Measurements from ENCODE around the gene OR52E5.

The OR52E5 gene

GRCh38 chr11:5932671-5933070, 39.7 kb downstream of the OR52E5 start:
- DNase-seq (ENCODE audit: low read depth in 1 of 2, low spot score in 1 of 2), result no peak

- no peak for DNase-seq (ENCODE audit: low read depth in 1 of 2, low spot score in 1 of 2)
Measured at GRCh38 chr11:5933116-5933515, 40.1 kb downstream of the OR52E5 start.

GRCh38 chr11:5937868-5938602, 45.0 kb downstream of the OR52E5 start:
- no peak for DNase-seq (ENCODE audit: low read depth in 1 of 2, low spot score in 1 of 2)

- no peak for DNase-seq (ENCODE audit: low read depth in 1 of 2, low spot score in 1 of 2)
Measured at GRCh38 chr11:5938603-5938965, 45.6 kb downstream of the OR52E5 start.

GRCh38 chr11:5940748-5941147, 47.7 kb downstream of the OR52E5 start:
- DNase-seq (ENCODE audit: low read depth in 1 of 2, low spot score in 1 of 2), result no peak

GRCh38 chr11:5941951-5942350, 48.9 kb downstream of the OR52E5 start, which contains the start of gene OR56A3:
Gene OR56A3 (plus strand): TSS chr11:5942251. CDS start chr11:5947347, 5,096 bp downstream.
- DNase-seq (ENCODE audit: low read depth in 1 of 2, low spot score in 1 of 2), result no peak

All from activated CD4-positive, alpha-beta T cell treated with anti-CD3 and anti-CD28 coated beads, Interleukin-2, amount 50 U/mL, for 24 hours (primary cell).